Neuronal stem cell (in vitro differentiated cells): ENCODE measurements around the gene CMIP.

Source experiments
- DNase-seq: peaks from one replicate; pipeline ENCODE4 v3.0.0-alpha.2; 2013; ENCODE audit warnings: low spot score
- H2AFZ ChIP-seq: one replicate; pipeline ENCODE4 v1.6.1; 2013; ENCODE audit warnings: mild to moderate bottlenecking, low read length, inconsistent platforms
- H2AK5ac ChIP-seq: 2 replicates; pipeline ENCODE4 v1.6.1; 2013; ENCODE audit warnings: low read depth, mild to moderate bottlenecking, inconsistent platforms, low read length, moderate library complexity, mixed read lengths
- H2BK120ac ChIP-seq: 2 replicates; pipeline ENCODE4 v1.6.1; 2013; ENCODE audit warnings: low read depth, mild to moderate bottlenecking, inconsistent platforms, low read length, moderate library complexity, mixed read lengths
- H2BK12ac ChIP-seq: one replicate; pipeline ENCODE4 v1.6.1; 2013; ENCODE audit warnings: low read length, inconsistent platforms
- H2BK15ac ChIP-seq: 2 replicates; pipeline ENCODE4 v1.6.1; 2013; ENCODE audit warnings: mild to moderate bottlenecking, low read length, inconsistent platforms, mixed read lengths
- H2BK5ac ChIP-seq: one replicate; pipeline ENCODE4 v1.6.1; 2013; ENCODE audit warnings: inconsistent platforms, mild to moderate bottlenecking, low read length, moderate library complexity
- H3K14ac ChIP-seq: one replicate; pipeline ENCODE4 v1.6.1; 2013; ENCODE audit warnings: low read length, inconsistent platforms
- H3K18ac ChIP-seq: 2 replicates; pipeline ENCODE4 v1.6.1; 2013; ENCODE audit warnings: low read length, inconsistent platforms
- H3K23ac ChIP-seq: 2 replicates; pipeline ENCODE4 v1.6.1; 2013; ENCODE audit warnings: low read depth, mild to moderate bottlenecking, mixed read lengths, low read length, inconsistent platforms; ENCODE audit not compliant: poor library complexity
- H3K27ac ChIP-seq: replicated peaks from 3 replicates; pipeline ENCODE4 v1.5.1; 2013; ENCODE audit warnings: low read length, inconsistent platforms
- H3K27me3 ChIP-seq, 3 experiments: 2 replicates each; pipeline ENCODE4 v1.6.1; 2013; ENCODE audit warnings: low read length in 3 of 3, mild to moderate bottlenecking in 2 of 3, inconsistent platforms in 1 of 3, low read depth in 1 of 3, mixed read lengths in 1 of 3, moderate library complexity in 1 of 3; ENCODE audit not compliant: control insufficient read depth in 3 of 3, insufficient read depth in 3 of 3
- H3K36me3 ChIP-seq, 2 donors: replicated peaks in 1 of 2; 2 replicates each; pipeline ENCODE4 v1.6.1; 2013; ENCODE audit warnings: low read length in 2 of 2; ENCODE audit not compliant: control insufficient read depth in 2 of 2, insufficient read depth in 2 of 2
- H3K4ac ChIP-seq: 2 replicates; pipeline ENCODE4 v1.6.1; 2013; ENCODE audit warnings: inconsistent platforms, mild to moderate bottlenecking, low read length, moderate library complexity
- H3K4me1 ChIP-seq, 2 donors: 1 replicate in 1 of 2; 2 replicates in 1 of 2; pipeline ENCODE4 v1.6.1; 2013; ENCODE audit warnings: low read length in 2 of 2, low read depth in 1 of 2; ENCODE audit not compliant: control insufficient read depth in 2 of 2, insufficient read depth in 1 of 2
- H3K4me2 ChIP-seq: one replicate; pipeline ENCODE4 v1.6.1; 2013; ENCODE audit warnings: mild to moderate bottlenecking, low read length, inconsistent platforms; ENCODE audit not compliant: insufficient read depth, poor library complexity, severe bottlenecking
- H3K4me3 ChIP-seq, 2 donors: 2 replicates each; pipeline ENCODE4 v1.5.1; 2013; ENCODE audit warnings: low read length in 2 of 2, mild to moderate bottlenecking in 2 of 2, inconsistent platforms in 1 of 2, moderate library complexity in 1 of 2
- H3K79me1 ChIP-seq: one replicate; pipeline ENCODE4 v1.6.1; 2013; ENCODE audit warnings: low read depth, mild to moderate bottlenecking, inconsistent platforms, low read length, moderate library complexity
- H3K9ac ChIP-seq: one replicate; pipeline ENCODE4 v1.6.1; 2013; ENCODE audit warnings: mild to moderate bottlenecking, low read depth, low read length, inconsistent platforms; ENCODE audit not compliant: poor library complexity
- H3K9me3 ChIP-seq, 2 donors: replicated peaks in 1 of 2; 2 replicates each; pipeline versions ENCODE3 to v1.6.1; 2013; ENCODE audit warnings: low read length in 2 of 2, mild to moderate bottlenecking in 2 of 2, inconsistent platforms in 1 of 2, low read depth in 1 of 2, mixed read lengths in 1 of 2, moderate library complexity in 1 of 2; ENCODE audit not compliant: control insufficient read depth in 2 of 2, insufficient read depth in 1 of 2
- H4K8ac ChIP-seq: one replicate; pipeline ENCODE4 v1.6.1; 2013; ENCODE audit warnings: low read depth, mild to moderate bottlenecking, inconsistent platforms, low read length, moderate library complexity
- H4K91ac ChIP-seq: one replicate; pipeline ENCODE4 v1.6.1; 2013; ENCODE audit warnings: low read length, low read depth, mild to moderate bottlenecking, inconsistent platforms; ENCODE audit not compliant: poor library complexity
- WGBS, 2 donors: extraction: QIAGEN DNeasy Blood & Tissue Kit; methylation state at CpG; one replicate each; pipeline ENCODE4 v1.1.7; 2013; ENCODE audit warnings: missing lambda C conversion rate in 2 of 2, mixed read lengths in 1 of 2; ENCODE audit not compliant: insufficient read length in 2 of 2, insufficient replicate concordance in 1 of 2; ENCODE audit errors: extremely low coverage in 2 of 2; 5-methylcytosine and 5-hydroxymethylcytosine counted together

CMIP gene

GRCh38 chr16:81462683-81463082, 18.1 kb downstream of the CMIP start:
- Histone ChIP-seq H3K4me2 (no peak overlapping the region), H3K23ac (no peak overlapping the region), H3K36me3 (peaks cover 5 to 14% of the 10 kb centered on the region in 2 donors), H4K91ac (no peak overlapping the region), H3K27me3 (no peaks in the 10 kb centered on the region), H3K4me1 (peaks cover 4 to 14% of the 10 kb centered on the region in 2 donors), H3K4ac (no peak overlapping the region), H3K14ac (no peak overlapping the region), H2AK5ac (no peak overlapping the region), H3K4me3 (no peak overlapping the region), H3K9ac (no peak overlapping the region), H3K27ac (no peak overlapping the region), H2BK120ac (no peak overlapping the region), H2AFZ (no peak overlapping the region), H3K79me1 (peaks cover 9% of the 10 kb centered on the region), H2BK15ac (no peak overlapping the region), H4K8ac (no peak overlapping the region), H3K9me3 (no peaks in the 10 kb centered on the region), H2BK5ac (no peak overlapping the region), H3K18ac (no peak overlapping the region), H2BK12ac (no peak overlapping the region)
- no CpG with 5 or more reads among the region's 4 CpGs for WGBS, 2 donors
- no peak for DNase-seq

- Histone ChIP-seq H3K14ac (no peak overlapping the region), H3K23ac (no peak overlapping the region), H2AFZ (no peak overlapping the region), H3K4me1 (peaks cover 4 to 14% of the 10 kb centered on the region in 2 donors), H3K9ac (no peak overlapping the region), H3K36me3 (peaks cover 5 to 14% of the 10 kb centered on the region in 2 donors), H2BK12ac (no peak overlapping the region), H3K9me3 (no peaks in the 10 kb centered on the region), H2BK5ac (no peak overlapping the region), H4K8ac (no peak overlapping the region), H3K79me1 (peaks cover 11% of the 10 kb centered on the region), H2BK15ac (no peak overlapping the region), H2BK120ac (no peak overlapping the region), H3K27ac (no peak overlapping the region), H2AK5ac (no peak overlapping the region), H3K4me2 (no peak overlapping the region), H3K27me3 (no peaks in the 10 kb centered on the region), H3K4ac (no peak overlapping the region), H4K91ac (no peak overlapping the region), H3K18ac (no peak overlapping the region), H3K4me3 (no peak overlapping the region)
- no peak for DNase-seq
- WGBS, 2 donors: no CpG with 5 or more reads among the region's 16 CpGs
Observed at GRCh38 chr16:81463296-81463890, 18.8 kb downstream of the CMIP start.

- Histone ChIP-seq H3K9ac (no peak overlapping the region), H2AK5ac (no peak overlapping the region), H3K27me3 (no peaks in the 10 kb centered on the region), H3K27ac (no peak overlapping the region), H2BK5ac (no peak overlapping the region), H2BK15ac (no peak overlapping the region), H2BK120ac (no peak overlapping the region), H3K4me3 (no peak overlapping the region), H3K23ac (no peak overlapping the region), H4K91ac (no peak overlapping the region), H3K4ac (no peak overlapping the region), H2AFZ (no peak overlapping the region), H3K36me3 (peaks cover 2 to 12% of the 10 kb centered on the region in 2 donors), H3K18ac (no peak overlapping the region), H4K8ac (no peak overlapping the region), H2BK12ac (no peak overlapping the region), H3K4me2 (no peak overlapping the region), H3K14ac (no peak overlapping the region), H3K79me1 (peaks cover 12% of the 10 kb centered on the region), H3K4me1 (peaks cover 4 to 11% of the 10 kb centered on the region in 2 donors), H3K9me3 (no peaks in the 10 kb centered on the region)
- DNase-seq: no peak
- WGBS, 2 donors: no CpG with 5 or more reads among the region's 5 CpGs
Observed at GRCh38 chr16:81464279-81464678, 19.7 kb downstream of the CMIP start.

GRCh38 chr16:81465375-81465943, 20.9 kb downstream of the CMIP start:
- DNase-seq: no peak
- no peak overlapping the region for H3K4me2 ChIP-seq
- H2AK5ac ChIP-seq: no peak overlapping the region
- no peak overlapping the region for H4K8ac ChIP-seq
- no peak overlapping the region for H3K14ac ChIP-seq
- no peak overlapping the region for H4K91ac ChIP-seq
- H3K79me1 ChIP-seq: peaks cover 12% of the 10 kb centered on the region
- no peak overlapping the region for H2BK120ac ChIP-seq
- no peak overlapping the region for H3K23ac ChIP-seq
- no peak overlapping the region for H2BK15ac ChIP-seq
- H3K18ac ChIP-seq: no peak overlapping the region
- no peak overlapping the region for H3K4me3 ChIP-seq
- H3K36me3 ChIP-seq: peaks cover 2 to 12% of the 10 kb centered on the region in 2 donors
- no peak overlapping the region for H3K27ac ChIP-seq
- no peak overlapping the region for H3K9ac ChIP-seq
- H2BK5ac ChIP-seq: no peak overlapping the region
- no peak overlapping the region for H2AFZ ChIP-seq
- no peaks in the 10 kb centered on the region for H3K27me3 ChIP-seq
- H3K9me3 ChIP-seq: no peaks in the 10 kb centered on the region
- H2BK12ac ChIP-seq: no peak overlapping the region
- peaks cover 9 to 11% of the 10 kb centered on the region in 2 donors for H3K4me1 ChIP-seq
- no CpG with 5 or more reads among the region's 18 CpGs for WGBS, 2 donors
- H3K4ac ChIP-seq: no peak overlapping the region
